ENCODE measurements around the gene LMF1.
"Not testable (repeated sequence)": the region's sequence is repeated elsewhere in the genome, so short reads cannot be mapped to it uniquely, and the experiment has no call there.

Gene LMF1

GRCh38 chr16:860891-861290 lies 109.9 kb downstream of the LMF1 start:
- no peak for DNase-seq

DNA sequence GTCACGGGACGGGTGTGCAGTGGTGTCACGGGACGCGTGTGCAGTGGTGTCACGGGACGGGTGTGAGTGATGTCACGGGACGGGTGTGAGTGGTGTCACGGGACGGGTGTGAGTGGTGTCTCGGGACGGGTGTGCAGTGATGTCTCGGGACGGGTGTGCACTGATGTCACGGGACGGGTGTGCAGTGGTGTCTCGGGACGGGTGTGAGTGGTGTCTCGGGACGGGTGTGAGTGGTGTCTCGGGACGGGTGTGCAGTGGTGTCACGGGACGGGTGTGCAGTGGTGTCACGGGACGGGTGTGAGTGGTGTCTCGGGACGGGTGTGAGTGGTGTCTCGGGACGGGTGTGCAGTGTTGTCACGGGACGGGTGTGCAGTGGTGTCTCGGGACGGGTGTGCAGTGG lies 111.8 kb downstream of the LMF1 start:
- DNase-seq = not testable (repeated sequence)

DNA sequence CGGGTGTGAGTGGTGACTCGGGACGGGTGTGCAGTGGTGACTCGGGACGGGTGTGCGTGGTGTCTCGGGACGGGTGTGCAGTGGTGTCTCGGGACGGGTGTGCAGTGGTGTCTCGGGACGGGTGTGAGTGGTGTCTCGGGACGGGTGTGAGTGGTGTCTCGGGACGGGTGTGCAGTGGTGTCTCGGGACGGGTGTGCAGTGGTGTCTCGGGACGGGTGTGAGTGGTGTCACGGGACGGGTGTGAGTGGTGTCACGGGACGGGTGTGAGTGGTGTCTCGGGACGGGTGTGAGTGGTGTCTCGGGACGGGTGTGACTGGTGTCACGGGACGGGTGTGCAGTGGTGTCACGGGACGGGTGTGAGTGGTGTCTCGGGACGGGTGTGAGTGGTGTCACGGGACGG lies 112.3 kb downstream of the LMF1 start:
- DNase-seq = not testable (repeated sequence)

- DNase-seq = no peak
These were observed 114.0 kb downstream of the LMF1 start for GRCh38 chr16:856811-857210.

DNA sequence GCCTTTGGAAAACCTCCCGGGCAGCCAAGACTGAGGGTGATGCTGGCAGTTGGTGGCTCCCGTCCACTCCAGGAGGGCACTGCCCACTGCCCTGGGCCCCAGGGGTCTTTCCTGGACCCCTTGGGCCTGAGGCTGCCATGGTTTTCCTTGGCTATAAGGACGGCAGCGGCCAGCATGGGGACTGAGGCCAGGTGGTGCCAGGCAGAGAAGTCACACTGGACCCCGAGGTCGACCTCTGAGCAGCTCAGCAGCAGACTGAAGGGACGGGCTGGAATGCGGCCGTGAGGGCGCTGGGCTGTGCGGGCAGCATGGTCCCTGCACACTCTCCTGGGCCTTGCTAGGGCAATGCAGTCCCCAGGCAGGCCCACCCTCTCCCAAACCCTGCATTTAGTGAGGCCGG lies 114.7 kb downstream of the LMF1 start:
- DNase-seq = no peak

GRCh38 chr16:855471-855870 lies 115.3 kb downstream of the LMF1 start:
- no peak for DNase-seq

- DNase-seq = no peak
These were observed 115.9 kb downstream of the LMF1 start for GRCh38 chr16:854808-855410.

GRCh38 chr16:853981-854807 lies 116.6 kb downstream of the LMF1 start:
- no peak for DNase-seq

DNA sequence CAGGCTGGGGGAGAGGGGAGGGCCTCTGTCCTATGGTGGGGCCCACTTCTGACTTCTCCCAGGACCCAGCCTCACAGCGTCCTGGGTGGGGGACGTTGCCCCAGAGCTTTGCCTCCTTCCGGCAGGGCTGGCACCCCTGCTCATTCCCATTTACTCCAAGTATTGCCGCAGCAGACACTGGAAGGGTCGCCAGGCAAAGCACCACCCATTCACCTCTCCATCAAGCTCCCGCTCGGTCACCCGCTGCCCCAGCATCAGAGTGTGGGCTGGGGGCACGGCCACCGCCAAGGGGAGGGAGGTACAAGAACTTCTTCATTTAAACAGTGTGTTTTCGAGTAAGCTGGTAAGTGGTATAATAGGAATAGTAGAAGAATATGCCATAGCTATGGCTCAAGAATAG lies 117.5 kb downstream of the LMF1 start:
- no peak for DNase-seq

- DNase-seq = no peak
These were observed 118.2 kb downstream of the LMF1 start for GRCh38 chr16:852451-853185.

- no peak for DNase-seq
These were observed 118.9 kb downstream of the LMF1 start for GRCh38 chr16:851871-852270.

- no peak for DNase-seq
These were observed 119.5 kb downstream of the LMF1 start for GRCh38 chr16:851209-851810.

DNA sequence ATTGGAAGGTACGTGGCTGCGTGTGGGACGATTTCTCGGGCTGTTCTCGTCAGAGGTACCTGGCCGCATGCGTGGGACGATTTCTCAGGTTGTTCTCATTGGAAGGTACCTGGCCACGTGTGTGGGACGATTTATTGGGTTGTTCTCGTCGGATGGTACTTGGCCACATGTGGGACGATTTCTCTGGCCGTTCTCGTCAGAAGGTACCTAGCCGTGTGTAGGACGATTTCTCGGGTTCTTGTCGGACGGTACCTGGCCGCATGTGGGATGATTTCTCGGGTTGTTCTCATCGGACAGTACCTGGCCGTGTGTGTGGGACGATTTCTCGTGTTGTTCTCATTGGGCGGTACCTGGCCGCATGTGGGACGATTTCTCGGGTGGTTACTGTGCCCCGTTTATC lies 120.1 kb downstream of the LMF1 start:
- no peak for DNase-seq

DNA sequence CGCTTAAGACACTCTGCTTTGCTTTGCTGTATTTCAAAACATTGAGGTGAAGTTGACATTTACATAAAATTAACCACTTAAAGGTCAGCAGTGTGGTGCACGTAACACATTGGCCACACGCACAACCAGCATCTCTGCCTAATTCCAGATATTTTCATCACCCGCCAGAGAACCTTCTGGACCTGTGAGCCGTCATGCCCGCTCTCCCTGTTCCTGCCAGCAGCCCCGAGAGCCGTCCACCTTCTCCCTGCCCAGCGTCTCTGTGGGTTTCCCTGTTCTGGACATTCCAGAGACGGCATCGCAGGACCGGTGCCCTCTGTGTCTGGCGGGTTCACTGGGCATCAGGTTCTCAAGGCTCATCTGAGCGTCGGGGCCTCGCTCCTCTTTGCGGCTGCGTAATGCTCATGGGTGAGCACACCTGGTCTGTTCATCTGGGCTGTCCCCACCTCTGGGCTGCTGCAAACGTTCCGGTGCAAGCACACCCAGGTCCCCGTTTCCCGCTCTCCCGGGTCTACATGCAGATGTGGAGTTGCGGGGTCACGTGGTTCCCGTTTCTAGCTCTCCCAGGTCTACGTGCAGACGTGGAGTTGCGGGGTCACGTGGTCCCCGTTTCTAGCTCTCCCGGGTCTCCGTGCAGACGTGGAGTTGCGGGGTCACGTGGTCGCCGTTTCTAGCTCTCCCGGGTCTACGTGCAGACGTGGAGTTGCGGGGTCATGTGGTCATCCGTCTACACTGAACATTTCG lies 122.1 kb downstream of the LMF1 start:
- no peak for DNase-seq

DNA sequence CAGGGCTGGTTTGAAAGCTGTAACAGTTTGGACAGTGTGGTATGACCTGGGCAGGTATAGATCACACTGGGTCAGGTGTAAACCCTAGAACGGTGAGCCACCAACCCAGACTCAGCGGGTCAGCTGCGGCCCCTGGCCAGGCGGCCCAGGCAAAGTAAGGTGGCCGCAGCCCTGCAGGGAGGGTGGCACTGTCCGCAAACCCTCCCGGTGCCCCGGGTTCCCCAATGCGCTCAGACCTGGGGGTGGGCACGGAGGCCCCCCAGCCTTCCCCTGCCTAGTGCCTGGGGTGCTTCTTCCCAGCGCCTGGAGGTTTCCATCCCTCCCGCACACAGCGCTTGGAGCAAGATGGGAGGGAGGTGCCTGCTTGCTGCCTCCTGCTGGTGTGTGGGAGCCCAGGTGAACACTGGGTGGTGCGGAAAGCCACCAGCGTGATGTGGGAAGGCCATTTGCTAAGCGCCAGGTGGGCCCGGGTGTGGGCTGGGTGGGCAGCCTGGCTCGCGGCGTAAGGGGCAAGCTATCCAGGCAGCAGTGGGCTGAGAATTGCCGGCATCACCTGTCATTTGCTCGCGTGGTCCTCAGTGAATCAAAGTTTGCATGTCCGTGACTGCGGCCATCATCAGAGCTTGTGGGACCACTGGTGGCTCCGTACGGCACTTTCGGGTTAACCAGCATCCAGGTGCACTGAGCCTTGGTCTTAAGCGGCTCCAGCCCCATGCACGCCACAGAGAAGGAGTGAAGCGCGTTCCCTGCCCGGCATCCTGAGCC lies 122.9 kb downstream of the LMF1 start:
- no peak for DNase-seq

GRCh38 chr16:847151-847550 lies 123.6 kb downstream of the LMF1 start:
- DNase-seq = no peak

- no peak for DNase-seq
These were observed 125.4 kb downstream of the LMF1 start for GRCh38 chr16:845351-845745.

GRCh38 chr16:844638-845350 lies 126.0 kb downstream of the LMF1 start:
- DNase-seq = no peak

DNA sequence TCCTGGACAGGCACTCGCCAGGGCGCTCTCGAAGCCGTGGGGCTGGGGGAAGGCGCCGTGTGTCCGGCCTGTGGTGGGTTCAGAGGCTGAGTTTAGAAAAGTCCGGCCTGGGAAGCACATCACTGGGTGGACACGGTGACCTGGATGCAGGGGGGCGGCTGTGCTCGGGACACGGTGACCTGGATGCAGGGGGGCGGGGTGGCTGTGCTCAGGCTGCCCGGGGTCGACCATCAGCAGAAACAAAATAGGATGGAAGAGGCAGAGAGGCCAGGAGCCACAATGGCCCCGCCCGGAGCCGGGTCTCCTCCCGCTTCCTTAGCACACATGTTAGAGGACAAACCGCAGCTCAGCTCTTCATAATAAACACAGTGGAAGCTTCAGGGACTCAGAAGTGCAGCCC lies 127.0 kb downstream of the LMF1 start:
- no peak for DNase-seq

- DNase-seq = no peak
These were observed 127.8 kb downstream of the LMF1 start for GRCh38 chr16:842711-843560.

Data from stimulated activated CD4-positive, alpha-beta T cell treated with anti-CD3 and anti-CD28 coated beads, Interleukin-4, amount 100 ng/mL, for 4 hours (primary cell).